ENCODE data around the gene MFF.

Gene MFF
- 37.7 to 48.3 reads per million in 2 donors for total RNA-seq

- peak; percentile 80 to 98 (median 91) for DNase-seq
Observed at GRCh38 chr2:227324995-227325838, at the start of gene MFF. Gene MFF (plus strand): TSS chr2:227325251. CDS start chr2:227330666, 5,415 bp downstream.

- no peak for DNase-seq
Observed at GRCh38 chr2:227280895-227281294, 44.2 kb upstream of the MFF start.

GRCh38 chr2:227285741-227286236, 39.3 kb upstream of the MFF start:
- DNase-seq: no peak

GRCh38 chr2:227287771-227288170, 37.3 kb upstream of the MFF start:
- DNase-seq: no peak

- no peak for DNase-seq
Observed at GRCh38 chr2:227292314-227292713, 32.7 kb upstream of the MFF start.

GRCh38 chr2:227293531-227293930, 31.5 kb upstream of the MFF start:
- no peak for DNase-seq

GRCh38 chr2:227295806-227296205, 29.2 kb upstream of the MFF start:
- DNase-seq: no peak

- DNase-seq: no peak
Observed at GRCh38 chr2:227296671-227297405, 28.2 kb upstream of the MFF start.

- no peak for DNase-seq
Observed at GRCh38 chr2:227301523-227301922, 23.5 kb upstream of the MFF start.

- DNase-seq: no peak
Observed at GRCh38 chr2:227308784-227309183, 16.3 kb upstream of the MFF start.

GRCh38 chr2:227310756-227311110, 14.3 kb upstream of the MFF start:
- no peak for DNase-seq

GRCh38 chr2:227311861-227312506, 13.1 kb upstream of the MFF start:
- DNase-seq: no peak

- DNase-seq: no peak
Observed at GRCh38 chr2:227312579-227312978, 12.5 kb upstream of the MFF start.

GRCh38 chr2:227313310-227313709, 11.7 kb upstream of the MFF start:
- DNase-seq: no peak

- no peak for DNase-seq
Observed at GRCh38 chr2:227317834-227318233, 7.2 kb upstream of the MFF start.

- DNase-seq: peak in 1 of 5 experiments; percentile 27
Observed at GRCh38 chr2:227320305-227321094, 4.6 kb upstream of the MFF start.

- DNase-seq: peak in 1 of 5 experiments; percentile 13
Observed at GRCh38 chr2:227322530-227323205, 2.4 kb upstream of the MFF start.

- no peak for DNase-seq
Observed at GRCh38 chr2:227323818-227324217, 1.2 kb upstream of the MFF start.

- DNase-seq: no peak
Observed at GRCh38 chr2:227324642-227324994, 433 bp upstream of the MFF start.

GRCh38 chr2:227325839-227326195, 766 bp downstream of the MFF start:
- no peak for DNase-seq

- DNase-seq: no peak
Observed at GRCh38 chr2:227326783-227327182, 1.7 kb downstream of the MFF start.

- peak in 1 of 5 experiments; percentile 51 for DNase-seq
Observed at GRCh38 chr2:227335713-227336112, 10.7 kb downstream of the MFF start.

Measured in T-helper 2 cell (primary cell).